ENCODE results near the gene OR14I1. TPM values are rescaled to one million over a fixed set of nuclear protein-coding genes. Genes with fewer than 3 reads are reported as not detected.

The OR14I1 gene
- 0.63 and 3.8 TPM in 2 replicates for polyA plus RNA-seq

DNA sequence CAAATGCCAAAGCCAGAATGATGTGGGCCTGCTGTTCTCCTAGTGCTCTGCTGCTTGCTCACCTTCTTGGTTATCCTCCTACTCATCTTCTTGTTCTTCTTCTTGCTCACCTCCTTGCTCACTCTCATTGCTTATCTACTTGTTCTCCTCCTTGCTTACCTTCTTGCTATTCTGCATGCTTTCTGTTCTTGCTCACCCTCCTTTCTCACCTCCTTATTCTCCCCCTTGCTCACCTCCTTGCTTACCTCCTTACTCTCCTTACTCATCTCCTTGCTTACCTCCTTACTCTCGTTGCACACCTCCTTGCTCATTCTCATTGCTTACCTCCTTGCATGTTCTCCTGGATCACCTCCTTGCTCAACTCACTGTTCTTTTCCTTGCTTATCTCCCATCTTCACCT, at the start of gene OR14I1:
Gene OR14I1, minus strand, starts transcription at position 53 of the 400 bp plus-strand sequence.

DNA sequence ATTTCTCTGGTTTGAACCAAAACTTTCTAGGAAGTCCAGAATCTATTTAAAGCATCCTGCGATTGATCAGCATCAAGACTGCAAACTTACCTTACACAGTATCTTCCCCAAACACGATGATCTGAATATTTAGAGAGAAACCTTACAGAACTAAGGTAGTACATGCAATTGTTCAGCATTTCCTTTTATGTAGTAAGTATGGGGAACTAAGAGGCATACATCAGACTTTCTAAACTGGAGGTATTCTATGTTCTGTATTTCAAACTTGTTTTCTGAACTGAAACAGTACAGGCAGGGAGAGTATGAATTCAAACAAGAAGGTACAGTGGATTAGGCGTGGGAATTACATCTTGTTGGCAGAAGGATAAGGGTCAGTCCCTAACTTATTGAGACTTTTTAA, 47.2 kb downstream of the OR14I1 start, which contains the start of gene OR2T27:
Gene OR2T27, minus strand, starts transcription at position 175 of the 400 bp plus-strand sequence. CDS start 4,644 bp downstream, outside the sequence.

Other genes starting within 250 kb of the OR14I1 start
- gene OR2T3, start 229.4 kb downstream of the OR14I1 start, polyA plus RNA-seq = not detected in 2 replicates
- gene OR2T5, start 214.2 kb downstream of the OR14I1 start, polyA plus RNA-seq = not detected in 2 replicates
- not detected in 2 replicates for gene OR2G6, start 194.7 kb downstream of the OR14I1 start, polyA plus RNA-seq
- not detected in 2 replicates for gene OR2T29, start 140.0 kb downstream of the OR14I1 start, polyA plus RNA-seq
- not detected in 2 replicates for gene OR2T34, start 128.0 kb downstream of the OR14I1 start, polyA plus RNA-seq
- not detected in 2 replicates for gene OR2T10, start 105.1 kb downstream of the OR14I1 start, polyA plus RNA-seq
- gene OR2T11, start 67.7 kb downstream of the OR14I1 start, polyA plus RNA-seq = not detected in 2 replicates
- gene OR2T35, start 57.5 kb downstream of the OR14I1 start, polyA plus RNA-seq = not detected in 2 replicates
- not detected in 2 replicates for gene OR2T27, start 47.2 kb downstream of the OR14I1 start, polyA plus RNA-seq
- gene LYPD8, start 53.0 kb upstream of the OR14I1 start, polyA plus RNA-seq = 3.4 and 6.6 TPM in 2 replicates
- 0.63 and 1.0 TPM in 2 replicates for gene SH3BP5L, start 123.1 kb upstream of the OR14I1 start, polyA plus RNA-seq
- gene ZNF672, start 135.5 kb upstream of the OR14I1 start, polyA plus RNA-seq = 1.5 and 1.7 TPM in 2 replicates
- gene ZNF692, start 156.3 kb upstream of the OR14I1 start, polyA plus RNA-seq = 4.4 and 6.0 TPM in 2 replicates
- gene PGBD2, start 203.5 kb upstream of the OR14I1 start, polyA plus RNA-seq = 1.6 and 1.9 TPM in 2 replicates